Midbrain (tissue), 1 donor: Measurements from ENCODE around the gene TSKU.
A peak's percentile ranks its signal among the peaks of the same experiment; 100 is the strongest.
"Not testable (repeated sequence)": the region's sequence is repeated elsewhere in the genome, so short reads cannot be mapped to it uniquely, and the experiment has no call there.

Source experiments
- DNase-seq: peaks from one replicate; lab custom pipeline; 2025; lab: John Stamatoyannopoulos, UW

Gene TSKU

GRCh38 chr11:76824980-76825725, 42.0 kb downstream of the TSKU start:
- no peak for DNase-seq

GRCh38 chr11:76825726-76826396, 42.7 kb downstream of the TSKU start:
- no peak for DNase-seq

GRCh38 chr11:76826508-76826907, 43.4 kb downstream of the TSKU start:
- not testable (repeated sequence) for DNase-seq

GRCh38 chr11:76827005-76827404, 43.8 kb downstream of the TSKU start:
- DNase-seq: not testable (repeated sequence)

- DNase-seq: no peak
Measured at GRCh38 chr11:76830639-76831327, 47.6 kb downstream of the TSKU start.

GRCh38 chr11:76831686-76832310, 48.6 kb downstream of the TSKU start:
- no peak for DNase-seq

GRCh38 chr11:76832361-76832760, 49.2 kb downstream of the TSKU start:
- no peak for DNase-seq

GRCh38 chr11:76834151-76834550, 51.0 kb downstream of the TSKU start:
- DNase-seq: no peak

- DNase-seq: no peak
Measured at GRCh38 chr11:76835036-76835435, 51.9 kb downstream of the TSKU start.

GRCh38 chr11:76835928-76836612, 52.9 kb downstream of the TSKU start:
- DNase-seq: no peak

GRCh38 chr11:76836613-76837291, 53.6 kb downstream of the TSKU start:
- no peak for DNase-seq

- DNase-seq: peak; percentile 12
Measured at GRCh38 chr11:76837696-76838677, 54.8 kb downstream of the TSKU start.

GRCh38 chr11:76838678-76839068, 55.5 kb downstream of the TSKU start:
- no peak for DNase-seq

- DNase-seq: no peak
Measured at GRCh38 chr11:76839311-76839710, 56.2 kb downstream of the TSKU start.

GRCh38 chr11:76841923-76842452, 58.8 kb downstream of the TSKU start:
- no peak for DNase-seq

- no peak for DNase-seq
Measured at GRCh38 chr11:76843907-76844306, 60.8 kb downstream of the TSKU start.

- DNase-seq: no peak
Measured at GRCh38 chr11:76844511-76844910, 61.4 kb downstream of the TSKU start.

GRCh38 chr11:76845069-76845468, 61.9 kb downstream of the TSKU start:
- no peak for DNase-seq

GRCh38 chr11:76846441-76846840, 63.3 kb downstream of the TSKU start:
- no peak for DNase-seq
